Limb (tissue), 2 donors: Measurements from ENCODE around the gene CPXM1.

Experiments used
- DNase-seq, 2 donors: peaks; one replicate each; pipeline ENCODE4 v3.0.0-alpha.2; 2016; ENCODE audit errors: extremely low spot score in 2 of 2

Gene CPXM1

GRCh38 chr20:2749951-2750490 lies 50.4 kb downstream of the CPXM1 start:
- DNase-seq: no peak

GRCh38 chr20:2749343-2749950 lies 51.0 kb downstream of the CPXM1 start:
- no peak for DNase-seq

GRCh38 chr20:2748551-2749342 lies 51.7 kb downstream of the CPXM1 start:
- no peak for DNase-seq

GRCh38 chr20:2747676-2748235 lies 52.7 kb downstream of the CPXM1 start:
- no peak for DNase-seq

- DNase-seq: no peak
Observed at GRCh38 chr20:2746636-2747265, 53.7 kb downstream of the CPXM1 start.

GRCh38 chr20:2745936-2746635 lies 54.3 kb downstream of the CPXM1 start:
- no peak for DNase-seq

- no peak for DNase-seq
Observed at GRCh38 chr20:2745060-2745910, 55.1 kb downstream of the CPXM1 start.
